Measurements from ENCODE around the gene TET1. TPM values are rescaled to one million over a fixed set of nuclear protein-coding genes. Genes with fewer than 3 reads are reported as not detected.
A peak's percentile ranks its signal among the peaks of the same experiment; 100 is the strongest.
"Not testable (repeated sequence)": the region's sequence is repeated elsewhere in the genome, so short reads cannot be mapped to it uniquely, and the experiment has no call there.

TET1 gene
- total and polyA plus RNA-seq, 9 of the 15 experiments (the other 6 are each of a cell fraction or from before 2014, with no cell fraction given), result 2.6 to 21.3 (median 11.6) TPM

DNA sequence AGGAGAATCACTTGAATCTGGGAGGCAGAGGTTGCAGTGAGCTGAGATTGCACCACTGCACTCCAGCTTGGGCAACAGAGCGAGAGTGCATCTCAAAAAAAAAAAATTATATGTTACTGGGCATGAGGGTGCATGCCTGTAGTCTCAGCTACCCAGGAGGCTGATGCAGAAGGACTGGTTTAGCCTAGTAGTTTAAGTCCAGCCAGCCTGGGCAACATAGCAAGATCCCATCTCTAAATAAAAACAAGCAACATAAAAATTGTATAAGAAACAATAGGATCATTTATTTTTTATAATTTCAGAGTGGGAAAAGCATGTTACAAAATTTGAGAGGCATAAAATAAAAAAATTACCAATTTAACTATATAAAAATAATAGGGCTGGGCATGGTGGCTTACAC is 145.4 kb downstream of the TET1 start:
- CTCF ChIA-PET (ENCODE audit: low intra/inter-chr PET ratio), result no interaction called here
- H4K20me1 ChIP-seq (replicated peaks; ENCODE audit: control insufficient read depth, insufficient read depth, low read length), result no peaks in the 10 kb centered on the region
- in situ Hi-C loops (cut with MboI), result no loop called here

DNA sequence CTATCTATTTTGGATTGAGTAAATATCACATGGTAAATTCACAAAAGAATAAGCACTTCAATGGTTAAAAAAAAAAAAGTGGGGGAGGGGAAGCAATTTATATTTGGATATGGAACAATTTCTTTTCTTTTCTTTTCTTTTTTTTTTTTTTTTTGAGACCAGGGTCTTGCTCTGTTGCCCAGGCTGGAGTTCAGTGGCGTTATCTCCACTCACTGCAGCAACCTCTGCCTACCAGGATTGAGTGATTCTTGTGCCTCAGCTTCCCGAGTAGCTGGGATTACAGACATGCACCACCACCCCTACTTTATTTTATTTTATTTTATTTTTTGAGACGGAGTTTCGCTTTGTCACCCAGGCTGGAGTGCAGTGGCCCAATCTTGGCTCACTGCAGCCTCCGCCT is 148.8 kb downstream of the TET1 start:
- peak; percentile 94 for TF ChIP-seq ZNF121 (CRISPR knock-in tag; conservative IDR thresholded peaks at IDR 0.05)
- H2AFZ ChIP-seq (ENCODE audit: low read depth, low read length); in situ Hi-C loops (cut with MboI); intact Hi-C loops (cut with micrococcal nuclease); H3K4me3 ChIP-seq; DNase-seq (ENCODE audit: extremely low read depth in 1 of 4, low spot score in 3 of 4); H3K4me1 ChIP-seq (replicated peaks in 1 of 2; ENCODE audit: control insufficient read depth in 2 of 2, insufficient read depth in 2 of 2, low read length in 2 of 2); H3K27ac ChIP-seq (ENCODE audit: extremely low read depth, low read depth, low read length); H3K9ac ChIP-seq (ENCODE audit: insufficient read depth in 1 of 2, low read depth in 2 of 2, low read length in 2 of 2); ATAC-seq; H3K9me1 ChIP-seq (ENCODE audit: control insufficient read depth, insufficient read depth, low read length); FAIRE-seq; H3K36me3 ChIP-seq (ENCODE audit: control insufficient read depth, insufficient read depth, low read length); BruUV-seq (replicated peaks); H4K20me1 ChIP-seq (replicated peaks; ENCODE audit: control insufficient read depth, insufficient read depth, low read length); H3K4me2 ChIP-seq (ENCODE audit: insufficient read depth, low read length); H3K79me2 ChIP-seq (ENCODE audit: control insufficient read depth, insufficient read depth, low read length); H3K9me3 ChIP-seq (replicated peaks; ENCODE audit: control insufficient read depth, insufficient read depth, low read depth, low read length); H3K27me3 ChIP-seq (ENCODE audit: control insufficient read depth in 2 of 2, insufficient read depth in 2 of 2, low read length in 2 of 2): not testable (repeated sequence)
- 74% methylated on average over 5 of the region's 5 CpGs for WGBS (ENCODE audit: insufficient coverage, low coverage, missing lambda C conversion rate)
- CTCF ChIA-PET (ENCODE audit: low intra/inter-chr PET ratio), result interaction anchor here (0.6 kb wide), 1 partner anchor 224 kb away, joined by 3 read pairs; no protein-coding TSS in a partner anchor
- POLR2A ChIA-PET, result interaction anchor here (1.3 kb wide), 1 partner anchor 9 kb away, joined by 3 read pairs; no protein-coding TSS in a partner anchor

More for the DNA sequence above, 145.4 kb downstream of the TET1 start:
- Histone ChIP-seq H3K27ac (ENCODE audit: extremely low read depth, low read depth, low read length) (no peak overlapping the region), H3K9ac (ENCODE audit: insufficient read depth in 1 of 2, low read depth in 2 of 2, low read length in 2 of 2) (no peak overlapping the region), H3K4me3 (no peak overlapping the region), H3K36me3 (ENCODE audit: control insufficient read depth, insufficient read depth, low read length) (no peaks in the 10 kb centered on the region), H3K9me3 (replicated peaks; ENCODE audit: control insufficient read depth, insufficient read depth, low read depth, low read length) (no peaks in the 10 kb centered on the region), H3K4me1 (replicated peaks in 1 of 2; ENCODE audit: control insufficient read depth in 2 of 2, insufficient read depth in 2 of 2, low read length in 2 of 2) (no peaks in the 10 kb centered on the region), H3K9me1 (ENCODE audit: control insufficient read depth, insufficient read depth, low read length) (no peaks in the 10 kb centered on the region), H3K27me3 (ENCODE audit: control insufficient read depth in 2 of 2, insufficient read depth in 2 of 2, low read length in 2 of 2) (no peaks in the 10 kb centered on the region), H2AFZ (ENCODE audit: low read depth, low read length) (no peak overlapping the region), H3K4me2 (ENCODE audit: insufficient read depth, low read length) (no peak overlapping the region), H3K79me2 (ENCODE audit: control insufficient read depth, insufficient read depth, low read length) (no peaks in the 10 kb centered on the region)
- no TSS peak for BruUV-seq (replicated peaks)
- intact Hi-C loops (cut with micrococcal nuclease), result no loop called here
- POLR2A ChIA-PET, result interaction anchor here (0.6 to 2.1 kb wide), 2 partner anchors 9 to 190 kb away, joined by 4 to 8 read pairs; no protein-coding TSS in a partner anchor
- WGBS (ENCODE audit: insufficient coverage, low coverage, missing lambda C conversion rate), result 23% methylated on average over 1 of the region's 1 CpG
- TF ChIP-seq ZNF121 (CRISPR knock-in tag; conservative IDR thresholded peaks at IDR 0.05), result peak; percentile 84
- TF ChIP-seq SRSF7 (optimal IDR thresholded peaks at IDR 0.05; ENCODE audit: low read depth, low read length), result no peak
- peak; percentile 51 for TF ChIP-seq RBM25 (IDR thresholded peaks at IDR 0.05; ENCODE audit: low read depth, low read length, severe bottlenecking)
- TF ChIP-seq MXI1 (IDR thresholded peaks at IDR 0.05; ENCODE audit: low read depth, low read length), result no peak
- ATAC-seq (no peak), DNase-seq (ENCODE audit: extremely low read depth in 1 of 4, low spot score in 3 of 4) (no peak), FAIRE-seq (no peak)

DNA sequence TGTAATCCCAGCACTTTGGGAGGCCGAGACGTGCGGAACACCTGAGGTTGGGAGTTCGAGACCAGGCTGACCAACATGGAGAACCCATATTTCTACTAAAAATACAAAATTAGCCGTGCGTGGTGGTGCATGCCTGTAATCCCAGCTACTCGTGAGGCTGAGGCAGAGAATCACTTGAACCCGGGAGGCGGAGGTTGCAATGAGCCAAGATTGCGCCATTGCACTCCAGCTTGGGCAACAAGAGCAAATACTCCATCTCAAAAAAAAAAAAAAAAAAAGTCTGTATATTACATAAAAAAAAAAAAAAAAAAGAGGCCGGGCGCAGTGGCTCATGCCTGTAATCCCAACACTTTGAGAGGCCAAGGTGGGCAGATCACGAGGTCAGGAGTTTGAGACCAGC is 152.9 kb downstream of the TET1 start:
- H3K4me3 ChIP-seq; H3K27ac ChIP-seq (ENCODE audit: extremely low read depth, low read depth, low read length); in situ Hi-C loops (cut with MboI); FAIRE-seq; H4K20me1 ChIP-seq (replicated peaks; ENCODE audit: control insufficient read depth, insufficient read depth, low read length); CTCF ChIA-PET (ENCODE audit: low intra/inter-chr PET ratio); H3K27me3 ChIP-seq (ENCODE audit: control insufficient read depth in 2 of 2, insufficient read depth in 2 of 2, low read length in 2 of 2); H3K9ac ChIP-seq (ENCODE audit: insufficient read depth in 1 of 2, low read depth in 2 of 2, low read length in 2 of 2); DNase-seq (ENCODE audit: extremely low read depth in 1 of 4, low spot score in 3 of 4); H3K4me2 ChIP-seq (ENCODE audit: insufficient read depth, low read length); H2AFZ ChIP-seq (ENCODE audit: low read depth, low read length); H3K9me1 ChIP-seq (ENCODE audit: control insufficient read depth, insufficient read depth, low read length); H3K4me1 ChIP-seq (replicated peaks in 1 of 2; ENCODE audit: control insufficient read depth in 2 of 2, insufficient read depth in 2 of 2, low read length in 2 of 2); H3K9me3 ChIP-seq (replicated peaks; ENCODE audit: control insufficient read depth, insufficient read depth, low read depth, low read length); BruUV-seq (replicated peaks); H3K36me3 ChIP-seq (ENCODE audit: control insufficient read depth, insufficient read depth, low read length); ATAC-seq; intact Hi-C loops (cut with micrococcal nuclease); H3K79me2 ChIP-seq (ENCODE audit: control insufficient read depth, insufficient read depth, low read length): not testable (repeated sequence)
- POLR2A ChIA-PET, result interaction anchor here (1.5 kb wide), 1 partner anchor 42 kb away, joined by 3 read pairs; no protein-coding TSS in a partner anchor
- 72% methylated on average over 7 of the region's 13 CpGs for WGBS (ENCODE audit: insufficient coverage, low coverage, missing lambda C conversion rate)

Measured in K562 (cell line).